ENCODE measurements around the gene PARVA. TPM values are rescaled to one million over a fixed set of nuclear protein-coding genes. Genes with fewer than 3 reads are reported as not detected.

The PARVA gene
- total RNA-seq, 1 experiment from 2014 or later: 18.1 TPM

DNA sequence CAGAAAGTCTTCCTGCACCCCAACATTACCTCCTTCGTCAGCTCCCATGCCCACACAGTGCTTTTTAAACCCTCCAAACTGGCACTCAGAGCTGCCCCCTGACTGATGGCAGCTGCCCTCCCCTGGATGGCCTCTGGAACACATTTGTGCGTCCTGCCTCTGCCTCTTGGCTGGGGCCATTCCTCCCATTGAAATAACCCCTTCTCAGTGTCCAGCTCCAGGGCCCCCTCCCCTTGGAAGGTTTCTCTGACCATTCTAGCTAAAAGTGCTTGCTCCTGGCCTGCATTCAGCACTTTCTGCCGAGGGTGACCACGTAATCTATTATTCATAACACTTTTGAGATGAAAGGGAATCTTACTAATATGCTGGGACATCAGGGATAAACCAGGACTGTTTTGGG is 130.0 kb downstream of the PARVA start:
- no peaks in the 10 kb centered on the region for H3K9me3 ChIP-seq (ENCODE audit: control insufficient read depth, low read depth, low read length)
- no peak overlapping the region for H3K27ac ChIP-seq (ENCODE audit: insufficient read length, low read depth, low read length)
- no peak overlapping the region for H3K4ac ChIP-seq (ENCODE audit: low read depth, low read length)
- peaks cover 10 to 26% of the 10 kb centered on the region in 2 experiments for H3K4me1 Mint-ChIP-seq
- TF ChIP-seq CTCF (conservative IDR thresholded peaks at IDR 0.05): no peak
- no peak overlapping the region for H3K23ac ChIP-seq (ENCODE audit: insufficient read length, low read depth, low read length)
- no peak overlapping the region for H4K8ac ChIP-seq (replicated peaks; ENCODE audit: insufficient read length, low read depth, low read length)
- no peak overlapping the region for H3K27ac Mint-ChIP-seq
- H4K91ac ChIP-seq (ENCODE audit: insufficient read length, low read depth, low read length): no peak overlapping the region
- H3K4me2 ChIP-seq (ENCODE audit: insufficient read depth, insufficient read length, low read length): no peak overlapping the region
- no peaks in the 10 kb centered on the region for H3K27me3 ChIP-seq (ENCODE audit: insufficient read depth, low read length)
- no peak for DNase-seq
- H3K79me1 ChIP-seq (ENCODE audit: insufficient read depth, low read depth, low read length, poor library complexity, severe bottlenecking): no peaks in the 10 kb centered on the region
- no peak overlapping the region for H3K18ac ChIP-seq (ENCODE audit: insufficient read length, low read depth, low read length)
- H3K56ac ChIP-seq (ENCODE audit: insufficient read length, low read depth, low read length): no peak overlapping the region
- H2BK120ac ChIP-seq (ENCODE audit: low read depth, low read length, poor library complexity, severe bottlenecking): no peak overlapping the region
- H3K4me3 Mint-ChIP-seq: no peak overlapping the region
- peaks cover 2% of the 10 kb centered on the region; the same call in 1 of the 2 replicates for H3K4me1 ChIP-seq (ENCODE audit: insufficient read depth, low read length)
- H2BK12ac ChIP-seq (ENCODE audit: insufficient read length, low read depth, low read length): no peak overlapping the region
- H2AFZ ChIP-seq (ENCODE audit: low read length): no peak overlapping the region
- no peak overlapping the region; the same call in 1 of the 2 replicates for H3K14ac ChIP-seq (ENCODE audit: insufficient read depth, low read length)
- H3K79me2 ChIP-seq (ENCODE audit: insufficient read depth, low read length): no peaks in the 10 kb centered on the region
- H4K5ac ChIP-seq (ENCODE audit: insufficient read length, low read depth, low read length): no peak overlapping the region
- H3K36me3 Mint-ChIP-seq (ENCODE audit: insufficient read depth in 1 of 3, low read depth in 3 of 3): no peaks in the 10 kb centered on the region
- H2BK15ac ChIP-seq (ENCODE audit: low read depth, low read length): no peak overlapping the region
- no peak overlapping the region for H3K9ac ChIP-seq (ENCODE audit: extremely low read depth, insufficient read length, low read length)
- WGBS (ENCODE audit: extremely low coverage, insufficient read length, low lambda C conversion rate): no CpG with 5 or more reads among the region's 4 CpGs
- no peak overlapping the region for H2AK5ac ChIP-seq (ENCODE audit: insufficient read length, low read length)
- no peak overlapping the region for H3T11ph ChIP-seq (ENCODE audit: low read length)
- no peak overlapping the region for H2BK20ac ChIP-seq (ENCODE audit: low read depth, low read length, poor library complexity, severe bottlenecking)
- no peak overlapping the region for H2BK5ac ChIP-seq (ENCODE audit: insufficient read length, low read length)
- H3K9me3 Mint-ChIP-seq: no peaks in the 10 kb centered on the region
- no peaks in the 10 kb centered on the region for H4K20me1 ChIP-seq (ENCODE audit: control insufficient read depth, insufficient read depth, insufficient read length)
- no peaks in the 10 kb centered on the region for H3K23me2 ChIP-seq (ENCODE audit: insufficient read length, low read depth, low read length, poor library complexity, severe bottlenecking)
- no peaks in the 10 kb centered on the region for H3K27me3 Mint-ChIP-seq (ENCODE audit: low read depth)
